SU-DHL-6 (cell line): Measurements from ENCODE around the gene ACOX2.

Experiments used
- EZH2phosphoT487 ChIP-seq: fragments of 200-600 bp; sonication (generic), shearing (Covaris generic); conservative IDR thresholded peaks from 2 replicates; pipeline ENCODE4 v1.6.1; 2018; ENCODE audit warnings: mild to moderate bottlenecking, antibody characterized with exemption, low read length, moderate library complexity, mixed read lengths
- TF ChIP-seq, protein P1 (sequence below): fragments of 200-600 bp; sonication (generic); IDR thresholded peaks from one replicate; pipeline ENCODE4 v1.5.1; 2017; ENCODE audit warnings: antibody characterized with exemption, mild to moderate bottlenecking, low read length, moderate library complexity; ENCODE audit not compliant: insufficient read depth, poor library complexity, severe bottlenecking

DNA sequence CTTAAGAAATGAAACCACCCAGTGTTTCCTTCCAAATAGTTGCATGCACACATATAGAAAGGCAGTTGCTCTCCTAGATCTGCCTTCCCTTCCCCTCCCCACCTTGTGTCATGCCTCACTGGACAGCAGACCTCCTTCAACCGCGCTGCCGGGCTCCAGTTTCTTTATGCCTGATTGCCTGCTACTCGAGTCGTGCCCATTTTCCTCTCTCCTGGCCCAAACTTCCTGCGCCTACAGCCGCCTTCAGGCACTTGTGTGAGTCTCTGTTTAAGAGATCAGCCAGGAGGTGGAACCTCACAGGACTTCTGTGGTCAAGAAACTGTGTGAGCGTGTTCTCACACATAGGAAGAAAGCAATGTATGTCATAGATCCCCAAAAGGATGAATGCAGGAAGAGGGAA, 49.0 kb upstream of the ACOX2 start:
- TF ChIP-seq, protein P1, sequence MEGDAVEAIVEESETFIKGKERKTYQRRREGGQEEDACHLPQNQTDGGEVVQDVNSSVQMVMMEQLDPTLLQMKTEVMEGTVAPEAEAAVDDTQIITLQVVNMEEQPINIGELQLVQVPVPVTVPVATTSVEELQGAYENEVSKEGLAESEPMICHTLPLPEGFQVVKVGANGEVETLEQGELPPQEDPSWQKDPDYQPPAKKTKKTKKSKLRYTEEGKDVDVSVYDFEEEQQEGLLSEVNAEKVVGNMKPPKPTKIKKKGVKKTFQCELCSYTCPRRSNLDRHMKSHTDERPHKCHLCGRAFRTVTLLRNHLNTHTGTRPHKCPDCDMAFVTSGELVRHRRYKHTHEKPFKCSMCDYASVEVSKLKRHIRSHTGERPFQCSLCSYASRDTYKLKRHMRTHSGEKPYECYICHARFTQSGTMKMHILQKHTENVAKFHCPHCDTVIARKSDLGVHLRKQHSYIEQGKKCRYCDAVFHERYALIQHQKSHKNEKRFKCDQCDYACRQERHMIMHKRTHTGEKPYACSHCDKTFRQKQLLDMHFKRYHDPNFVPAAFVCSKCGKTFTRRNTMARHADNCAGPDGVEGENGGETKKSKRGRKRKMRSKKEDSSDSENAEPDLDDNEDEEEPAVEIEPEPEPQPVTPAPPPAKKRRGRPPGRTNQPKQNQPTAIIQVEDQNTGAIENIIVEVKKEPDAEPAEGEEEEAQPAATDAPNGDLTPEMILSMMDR = no peak
- TF ChIP-seq EZH2phosphoT487 = no peak
